Natural killer cell (primary cell): ENCODE results near the gene GPR55. TPM values are rescaled to one million over a fixed set of nuclear protein-coding genes. Genes with fewer than 3 reads are reported as not detected.

Experiments used
- ATAC-seq, 3 donors: fragments of 150-1000 bp in 2 of 3; fragments of 200-7000 bp in 1 of 3; cut with Tn5 transposase; 1 replicate in 1 of 3; 2 replicates in 2 of 3; pipeline ENCODE4 v1.10.0; 2021; ENCODE audit warnings: mild to moderate bottlenecking in 2 of 3, moderate library complexity in 2 of 3
- DNase-seq, 2 donors: peaks; one replicate each; pipeline versions ENCODE4 v3.0.0 to v3.0.0-alpha.2; 2013 to 2021; ENCODE audit warnings: mixed read lengths in 1 of 2
- H3K27ac ChIP-seq: one replicate; pipeline ENCODE4 v1.5.1; 2013; ENCODE audit warnings: mild to moderate bottlenecking, low read length
- H3K27me3 ChIP-seq: one replicate; pipeline ENCODE4 v1.6.1; 2013; ENCODE audit warnings: low read length; ENCODE audit not compliant: control insufficient read depth, insufficient read depth
- H3K36me3 ChIP-seq: one replicate; pipeline ENCODE4 v1.6.1; 2013; ENCODE audit warnings: low read length; ENCODE audit not compliant: control insufficient read depth, insufficient read depth
- H3K4me1 ChIP-seq: one replicate; pipeline ENCODE4 v1.6.1; 2013; ENCODE audit warnings: low read length; ENCODE audit not compliant: control insufficient read depth, insufficient read depth
- H3K4me3 ChIP-seq: one replicate; pipeline ENCODE4 v1.5.1; 2013; ENCODE audit warnings: low read length
- H3K9me3 ChIP-seq: one replicate; pipeline ENCODE4 v1.6.1; 2013; ENCODE audit warnings: low read length; ENCODE audit not compliant: control insufficient read depth, insufficient read depth
- H3K27ac Mint-ChIP-seq, 2 donors: one replicate each; pipeline ENCODE4 v1.8.0; 2022; ENCODE audit warnings: mild to moderate bottlenecking in 2 of 2, mixed read lengths in 2 of 2, moderate library complexity in 1 of 2
- H3K27me3 Mint-ChIP-seq, 2 donors: one replicate each; pipeline ENCODE4 v1.8.0; 2022; ENCODE audit warnings: low read depth in 2 of 2, mixed read lengths in 2 of 2
- H3K36me3 Mint-ChIP-seq: one replicate; pipeline ENCODE4 v1.8.0; 2022; ENCODE audit warnings: mixed read lengths
- H3K4me1 Mint-ChIP-seq, 2 donors: one replicate each; pipeline ENCODE4 v1.8.0; 2022; ENCODE audit warnings: mixed read lengths in 2 of 2
- H3K4me3 Mint-ChIP-seq: one replicate; pipeline ENCODE4 v1.8.0; 2022; ENCODE audit warnings: mild to moderate bottlenecking, moderate library complexity, mixed read lengths
- H3K9me3 Mint-ChIP-seq, 2 donors: one replicate each; pipeline ENCODE4 v1.8.0; 2022; ENCODE audit warnings: mixed read lengths in 2 of 2
- WGBS: methylation state at CpG from one replicate; pipeline ENCODE4 v1.1.7; 2013; ENCODE audit warnings: missing lambda C conversion rate; ENCODE audit not compliant: insufficient coverage; 5-methylcytosine and 5-hydroxymethylcytosine counted together
- intact Hi-C: fragments of 100-400 bp; cut with micrococcal nuclease; formaldehyde crosslinking; loops from one replicate; pipeline ENCODE4 v1.14.2; 2022
- total RNA-seq, 4 donors: library from RNA; stranded (reverse); fragments of 120-200 nt in 1 of 4; gene quantifications; one replicate each; pipeline versions ENCODE4 v1.2.3 to v1.2.4, GENCODE V29; 2013 to 2022
- TF ChIP-seq, protein P1 (sequence below): fragments of 200-600 bp; IDR thresholded peaks from one replicate; pipeline ENCODE4 v1.8.0; 2022; ENCODE audit warnings: antibody characterized with exemption

GPR55 gene
- total RNA-seq, 3 donors from 2014 or later (not counting 1 experiment from before 2014, with no cell fraction given): 0.09 to 1.1 (median 0.40) TPM

DNA sequence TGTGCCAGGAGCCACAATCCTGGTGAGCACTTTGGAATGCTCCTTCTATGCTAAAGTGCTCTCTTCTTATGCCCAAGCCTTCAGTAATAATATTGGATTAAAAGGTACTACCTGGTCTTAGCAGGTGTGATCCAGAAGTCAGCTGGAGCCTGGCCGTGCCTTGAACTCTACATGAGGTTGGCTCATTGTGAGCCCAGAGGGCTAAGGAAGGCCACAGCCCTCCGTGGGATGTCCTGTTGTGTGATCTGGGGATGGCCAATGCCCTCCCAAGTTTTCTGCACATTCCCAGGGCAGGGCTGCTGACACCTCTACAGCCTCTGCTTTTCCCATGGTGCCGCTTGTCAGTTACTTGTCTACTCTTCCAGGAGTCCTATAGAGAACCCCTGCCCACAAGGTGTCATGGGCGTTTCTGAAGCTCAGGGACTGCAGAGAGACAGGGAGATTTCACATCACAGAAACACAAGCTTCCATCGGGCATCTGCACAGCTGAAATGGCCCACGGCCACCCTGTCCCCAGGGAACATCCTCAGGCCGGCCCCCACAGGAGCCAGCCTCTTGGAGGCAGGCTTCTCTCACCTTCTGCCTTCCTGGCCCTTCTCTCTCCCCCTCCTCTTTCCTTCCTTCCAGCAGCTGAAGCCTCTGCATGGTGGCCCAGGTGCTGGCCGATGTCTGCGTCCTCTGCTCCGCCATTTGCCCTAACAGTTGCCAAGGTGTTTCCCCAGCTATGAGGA is 27.3 kb upstream of the GPR55 start:
- H3K27me3 ChIP-seq: peaks cover 22% of the 10 kb centered on the region
- H3K4me3 Mint-ChIP-seq: no peak overlapping the region
- no peak overlapping the region for H3K4me3 ChIP-seq
- peaks cover 15% of the 10 kb centered on the region for H3K4me1 ChIP-seq
- no peaks in the 10 kb centered on the region for H3K36me3 ChIP-seq
- H3K36me3 Mint-ChIP-seq: no peaks in the 10 kb centered on the region
- TF ChIP-seq, protein P1, sequence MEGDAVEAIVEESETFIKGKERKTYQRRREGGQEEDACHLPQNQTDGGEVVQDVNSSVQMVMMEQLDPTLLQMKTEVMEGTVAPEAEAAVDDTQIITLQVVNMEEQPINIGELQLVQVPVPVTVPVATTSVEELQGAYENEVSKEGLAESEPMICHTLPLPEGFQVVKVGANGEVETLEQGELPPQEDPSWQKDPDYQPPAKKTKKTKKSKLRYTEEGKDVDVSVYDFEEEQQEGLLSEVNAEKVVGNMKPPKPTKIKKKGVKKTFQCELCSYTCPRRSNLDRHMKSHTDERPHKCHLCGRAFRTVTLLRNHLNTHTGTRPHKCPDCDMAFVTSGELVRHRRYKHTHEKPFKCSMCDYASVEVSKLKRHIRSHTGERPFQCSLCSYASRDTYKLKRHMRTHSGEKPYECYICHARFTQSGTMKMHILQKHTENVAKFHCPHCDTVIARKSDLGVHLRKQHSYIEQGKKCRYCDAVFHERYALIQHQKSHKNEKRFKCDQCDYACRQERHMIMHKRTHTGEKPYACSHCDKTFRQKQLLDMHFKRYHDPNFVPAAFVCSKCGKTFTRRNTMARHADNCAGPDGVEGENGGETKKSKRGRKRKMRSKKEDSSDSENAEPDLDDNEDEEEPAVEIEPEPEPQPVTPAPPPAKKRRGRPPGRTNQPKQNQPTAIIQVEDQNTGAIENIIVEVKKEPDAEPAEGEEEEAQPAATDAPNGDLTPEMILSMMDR: no peak
- H3K27ac Mint-ChIP-seq: no peak overlapping the region
- H3K9me3 Mint-ChIP-seq: no peaks in the 10 kb centered on the region
- H3K27ac ChIP-seq: no peak overlapping the region
- peaks cover 38 to 47% of the 10 kb centered on the region in 2 donors for H3K27me3 Mint-ChIP-seq
- no peak for ATAC-seq
- no peaks in the 10 kb centered on the region for H3K9me3 ChIP-seq
- peaks cover 9 to 17% of the 10 kb centered on the region in 2 donors for H3K4me1 Mint-ChIP-seq
- intact Hi-C loops: no loop called here
- DNase-seq: no peak
- 97% methylated on average over 10 of the region's 10 CpGs for WGBS

DNA sequence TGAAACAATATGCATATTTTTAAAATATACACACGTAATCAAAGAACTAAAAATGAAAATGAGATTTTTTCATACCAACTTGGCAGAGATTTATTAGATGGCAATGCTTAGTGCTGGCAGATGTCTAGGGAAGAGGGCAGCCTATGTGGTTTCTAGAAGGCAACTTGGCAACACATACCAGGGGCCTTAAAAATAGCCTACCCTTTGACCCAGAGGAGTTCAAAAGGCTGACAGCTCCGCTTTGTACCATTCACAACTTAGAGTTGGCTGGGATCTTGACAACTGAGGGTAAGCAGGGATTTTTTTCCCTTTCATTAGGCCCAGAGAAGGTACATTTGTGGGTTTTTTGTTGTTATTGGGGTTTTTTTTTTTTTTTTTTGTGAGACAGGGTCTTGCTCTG is 26.4 kb upstream of the GPR55 start:
- Mint-ChIP-seq H3K27me3 (peaks cover 29 to 37% of the 10 kb centered on the region in 2 donors), H3K4me3 (no peak overlapping the region), H3K4me1 (peaks cover 0 to 8% of the 10 kb centered on the region in 2 donors), H3K27ac (no peak overlapping the region), H3K9me3 (no peaks in the 10 kb centered on the region), H3K36me3 (no peaks in the 10 kb centered on the region)
- ATAC-seq (no peak), DNase-seq (no peak)
- no peak overlapping the region for H3K27ac ChIP-seq
- intact Hi-C loops: no loop called here
- TF ChIP-seq, protein P1: no peak
- H3K4me1 ChIP-seq: peaks cover 8% of the 10 kb centered on the region
- whole genome bisulfite sequencing: 100% methylated on average over 1 of the region's 2 CpGs
- H3K27me3 ChIP-seq: peaks cover 14% of the 10 kb centered on the region
- H3K36me3 ChIP-seq: no peaks in the 10 kb centered on the region
- H3K4me3 ChIP-seq: no peak overlapping the region
- no peaks in the 10 kb centered on the region for H3K9me3 ChIP-seq

DNA sequence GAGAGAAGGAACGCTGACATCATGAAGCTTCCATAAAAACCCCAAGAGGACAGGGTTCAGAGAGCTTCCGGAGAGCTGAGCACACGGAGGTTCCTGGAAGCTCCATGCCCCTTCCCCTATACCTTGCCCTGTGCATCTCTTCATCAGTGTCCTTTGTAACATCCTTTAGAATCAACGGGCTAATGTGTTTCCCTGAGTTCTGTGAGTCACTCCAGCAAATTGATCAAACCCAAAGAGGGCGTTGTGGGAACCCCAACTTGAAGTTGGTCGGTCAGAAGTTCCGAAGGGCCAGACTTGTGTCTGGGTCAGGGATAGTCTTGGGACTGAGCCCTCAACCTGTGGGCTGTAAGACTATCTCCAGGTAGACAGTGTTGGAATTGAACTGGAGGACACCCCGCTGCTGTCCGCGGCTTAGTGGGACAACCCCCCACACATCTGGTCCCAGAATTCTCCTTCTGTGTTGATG is 25.9 kb upstream of the GPR55 start:
- no peaks in the 10 kb centered on the region for H3K9me3 Mint-ChIP-seq
- peaks cover 0 to 8% of the 10 kb centered on the region in 2 donors for H3K4me1 Mint-ChIP-seq
- H3K4me3 Mint-ChIP-seq: no peak overlapping the region
- no peak for ATAC-seq
- no peak overlapping the region for H3K27ac ChIP-seq
- peaks cover 28 to 36% of the 10 kb centered on the region in 2 donors for H3K27me3 Mint-ChIP-seq
- H3K4me1 ChIP-seq: peaks cover 8% of the 10 kb centered on the region
- H3K36me3 ChIP-seq: no peaks in the 10 kb centered on the region
- no peak overlapping the region for H3K4me3 ChIP-seq
- no peak overlapping the region for H3K27ac Mint-ChIP-seq
- H3K36me3 Mint-ChIP-seq: no peaks in the 10 kb centered on the region
- no peaks in the 10 kb centered on the region for H3K9me3 ChIP-seq
- intact Hi-C loops: no loop called here
- 86% methylated on average over 7 of the region's 10 CpGs for WGBS
- DNase-seq: no peak
- peaks cover 10% of the 10 kb centered on the region for H3K27me3 ChIP-seq
- TF ChIP-seq, protein P1: no peak
